Glomerular endothelial cell (primary cell): Measurements from ENCODE around the gene EDDM3A. TPM values are rescaled to one million over a fixed set of nuclear protein-coding genes. Genes with fewer than 3 reads are reported as not detected.
"Not testable (repeated sequence)": the region's sequence is repeated elsewhere in the genome, so short reads cannot be mapped to it uniquely, and the experiment has no call there.

ENCODE experiments used
- DNase-seq: peaks from one replicate; pipeline ENCODE4 v3.0.0-alpha.2; 2011; ENCODE audit warnings: low read depth, low spot score; ENCODE audit errors: extremely low read depth
- total RNA-seq: library from RNA; depleted of rRNA; stranded (reverse); fragments of >200 nt; gene quantifications from 2 replicates; pipeline ENCODE4 v1.2.3, GENCODE V29; 2015

EDDM3A gene
- total RNA-seq, 1 donor from 2014 or later, result not detected

GRCh38 chr14:20732979-20733635, 12.6 kb upstream of the EDDM3A start:
- DNase-seq, result no peak

DNA sequence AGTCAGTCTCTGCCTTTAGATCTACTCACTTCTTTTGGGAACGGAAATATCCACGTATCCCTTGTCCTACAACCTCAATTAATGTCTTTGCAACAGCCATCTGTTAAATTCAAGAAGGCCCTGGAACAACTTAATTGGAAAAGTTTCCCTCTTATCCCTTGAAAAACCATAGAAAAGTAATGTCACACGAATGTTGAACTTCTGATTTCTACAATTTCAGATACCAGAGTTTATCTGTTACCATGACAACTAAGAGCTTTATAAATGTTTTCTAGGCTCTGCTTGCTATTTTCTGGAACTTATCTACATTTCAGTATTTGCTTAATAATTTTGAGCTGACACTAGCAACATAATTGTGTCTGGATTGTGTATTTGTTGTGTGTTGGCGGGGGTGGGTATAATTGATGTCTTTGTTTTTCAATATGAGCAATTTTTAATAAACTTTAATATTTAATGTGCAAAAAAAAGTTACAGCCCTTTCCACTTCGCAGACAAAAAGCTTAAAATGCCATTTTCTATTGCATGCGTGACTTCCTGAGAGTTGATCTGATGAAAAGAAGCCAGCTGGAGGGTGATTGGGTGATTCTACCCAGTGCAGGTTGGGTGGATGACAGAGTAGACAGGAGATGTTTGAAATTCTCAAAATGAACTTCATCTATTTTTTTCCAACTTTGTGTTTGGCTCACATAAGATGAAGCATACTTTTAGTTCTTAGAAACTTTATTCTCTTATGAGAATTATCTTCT, 11.8 kb upstream of the EDDM3A start:
- no peak for DNase-seq

DNA sequence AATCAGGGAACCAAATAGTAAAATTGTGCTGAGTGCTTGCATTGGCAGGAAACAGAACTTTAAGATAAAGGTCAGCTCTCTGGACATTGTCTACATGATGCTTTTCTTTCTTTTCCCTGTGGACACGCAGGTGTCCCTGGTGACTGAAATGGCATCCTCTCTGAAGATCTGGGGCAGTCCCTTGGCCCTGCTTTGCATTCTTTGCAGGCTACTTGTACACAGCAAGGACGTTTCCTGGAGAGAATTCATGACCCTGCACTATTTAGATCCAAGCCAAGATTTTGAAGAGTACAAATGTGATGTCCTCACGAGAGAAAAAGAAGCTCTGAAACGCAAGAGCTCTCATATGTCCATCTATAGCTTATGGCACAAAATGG, 11.3 kb upstream of the EDDM3A start:
- no peak for DNase-seq

DNA sequence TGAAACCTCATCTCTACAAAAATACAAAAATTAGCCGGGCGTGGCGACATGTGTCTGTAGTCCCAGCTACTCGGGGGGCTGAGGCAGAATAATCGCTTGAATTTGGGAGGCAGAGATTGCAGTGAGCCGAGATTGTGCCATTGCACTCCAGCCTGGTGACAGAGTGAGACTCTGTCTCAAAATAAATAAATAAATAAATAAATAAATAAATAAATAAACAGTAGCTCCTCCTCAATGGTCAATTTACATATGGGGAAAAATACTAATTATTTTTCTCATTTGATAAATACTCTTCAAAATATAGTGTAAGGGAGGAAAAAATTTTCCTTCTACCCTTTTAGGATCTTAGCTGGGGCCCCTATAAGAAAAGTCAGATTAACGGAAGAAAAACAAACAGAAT, 7.4 kb upstream of the EDDM3A start:
- not testable (repeated sequence) for DNase-seq

GRCh38 chr14:20742132-20742531, 3.6 kb upstream of the EDDM3A start:
- DNase-seq, result no peak

- DNase-seq, result no peak
Measured at GRCh38 chr14:20743556-20743955, 2.1 kb upstream of the EDDM3A start.

DNA sequence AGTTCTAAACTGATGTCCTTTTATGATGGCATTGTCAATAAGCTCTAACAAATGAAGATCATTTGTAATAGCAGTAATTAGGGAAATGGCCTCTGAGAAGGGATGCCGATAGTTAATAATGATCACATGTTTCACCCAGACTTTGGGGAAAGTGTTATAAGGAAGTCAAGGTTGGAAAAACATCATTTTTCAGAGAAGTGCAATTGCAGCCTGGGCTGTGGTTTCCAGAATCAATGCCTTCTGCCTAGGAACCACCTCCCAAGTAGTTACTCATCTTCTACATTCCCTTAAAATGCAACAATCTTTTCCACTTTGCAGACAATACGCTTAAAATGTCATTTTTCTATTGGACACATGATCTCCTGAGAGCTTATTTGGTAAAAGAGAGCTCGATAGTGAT, 879 bp downstream of the EDDM3A start:
- no peak for DNase-seq

GRCh38 chr14:20748439-20748838, 2.8 kb downstream of the EDDM3A start:
- DNase-seq, result no peak

GRCh38 chr14:20750194-20750593, 4.5 kb downstream of the EDDM3A start:
- DNase-seq, result no peak

- DNase-seq, result no peak
Measured at GRCh38 chr14:20751963-20752562, 6.4 kb downstream of the EDDM3A start.

DNA sequence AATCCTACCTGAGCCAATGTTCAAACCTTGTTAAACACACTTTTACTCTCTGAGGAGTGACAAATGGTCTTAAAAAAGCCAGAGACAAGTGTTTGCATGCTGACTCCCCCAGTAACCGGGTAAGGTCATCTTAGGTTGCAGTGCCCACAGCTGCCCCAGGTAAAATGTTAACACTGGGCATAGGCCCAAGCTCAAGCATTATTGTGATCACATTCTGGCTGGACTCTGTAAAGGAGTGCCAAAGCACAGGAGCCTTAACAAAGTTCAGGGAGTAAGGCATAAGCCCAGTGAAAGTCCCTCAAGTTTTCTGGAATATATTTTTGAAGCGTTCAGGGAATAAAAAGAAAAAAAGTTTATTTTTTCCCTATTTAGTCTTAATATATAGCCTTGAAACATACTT, 8.6 kb downstream of the EDDM3A start:
- no peak for DNase-seq

- no peak for DNase-seq
Measured at GRCh38 chr14:20755037-20755436, 9.3 kb downstream of the EDDM3A start.

GRCh38 chr14:20757965-20758364, 12.3 kb downstream of the EDDM3A start:
- DNase-seq, result no peak

GRCh38 chr14:20759465-20759864, 13.8 kb downstream of the EDDM3A start:
- DNase-seq, result not testable (repeated sequence)

DNA sequence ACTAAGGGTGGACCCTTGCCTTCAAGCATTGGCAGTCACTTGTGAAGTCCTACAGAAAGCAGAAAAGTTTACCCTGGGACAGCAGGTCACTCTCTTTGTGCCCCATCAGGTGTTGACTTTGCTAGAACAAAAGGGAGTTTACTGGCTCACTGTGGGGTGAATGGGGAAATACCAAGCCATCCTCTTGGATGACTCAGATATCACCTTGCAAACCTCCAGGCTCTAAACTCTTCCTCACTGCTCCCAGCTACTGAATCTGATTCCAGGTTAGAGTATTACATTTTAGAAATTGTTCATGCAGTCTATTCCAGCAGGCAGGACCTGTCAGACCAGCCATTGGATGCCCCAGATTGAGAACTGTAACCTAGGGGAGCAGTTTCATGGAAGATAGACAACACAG, 15.3 kb downstream of the EDDM3A start:
- DNase-seq, result no peak

- DNase-seq, result no peak
Measured at GRCh38 chr14:20768593-20768892, 22.9 kb downstream of the EDDM3A start.

- no peak for DNase-seq
Measured at GRCh38 chr14:20769421-20769820, 23.7 kb downstream of the EDDM3A start.

DNA sequence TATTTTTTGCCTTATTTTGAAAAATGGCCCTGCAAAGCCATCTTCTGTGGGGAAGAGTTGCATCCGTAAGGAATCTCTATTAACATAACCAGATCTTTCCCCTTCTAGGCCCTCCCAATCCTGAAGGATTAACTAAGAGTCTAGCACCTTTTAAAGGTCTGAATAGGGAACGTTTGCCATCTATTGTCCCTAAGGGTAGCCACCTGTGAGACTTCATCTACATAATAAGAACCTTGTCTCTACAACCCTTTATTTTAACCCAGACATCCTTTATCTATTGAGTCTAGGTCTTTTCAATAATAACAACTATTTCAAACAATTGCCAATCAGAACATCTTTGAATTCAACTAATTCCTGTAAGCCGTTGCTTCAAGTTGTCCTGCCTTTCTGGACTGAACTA, 27.0 kb downstream of the EDDM3A start:
- DNase-seq, result no peak

- DNase-seq, result no peak
Measured at GRCh38 chr14:20774258-20774824, 28.7 kb downstream of the EDDM3A start.

GRCh38 chr14:20775043-20775442, 29.4 kb downstream of the EDDM3A start:
- DNase-seq, result no peak

GRCh38 chr14:20775901-20776300, 30.2 kb downstream of the EDDM3A start:
- DNase-seq, result no peak

DNA sequence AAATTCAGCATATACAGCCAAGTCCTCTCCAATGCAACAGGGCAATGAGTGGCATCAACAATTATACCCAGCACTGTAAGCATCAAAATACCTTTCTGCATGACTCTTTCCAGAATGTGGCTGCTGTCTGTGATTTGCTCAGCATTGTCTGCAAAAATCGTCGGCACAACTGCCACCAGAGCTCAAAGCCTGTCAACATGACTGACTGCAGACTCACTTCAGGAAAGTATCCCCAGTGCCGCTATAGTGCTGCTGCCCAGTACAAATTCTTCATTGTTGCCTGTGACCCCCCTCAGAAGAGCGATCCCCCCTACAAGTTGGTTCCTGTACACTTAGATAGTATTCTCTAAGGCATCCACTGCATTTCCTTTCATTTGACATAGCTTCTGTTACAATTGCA, 36.1 kb downstream of the EDDM3A start:
- no peak for DNase-seq
